ENCODE results near the gene AGO1. TPM values are rescaled to one million over a fixed set of nuclear protein-coding genes. Genes with fewer than 3 reads are reported as not detected.
"Not testable (repeated sequence)": the region's sequence is repeated elsewhere in the genome, so short reads cannot be mapped to it uniquely, and the experiment has no call there.

The AGO1 gene
- total RNA-seq, 1 experiment from 2014 or later, result 36.2 TPM

GRCh38 chr1:35971601-35972000 lies 88.6 kb downstream of the AGO1 start:
- no peak for ATAC-seq
- BruUV-seq (replicated peaks), result no TSS peak
- Histone ChIP-seq H3K9me3 (ENCODE audit: control insufficient read depth in 1 of 2, insufficient read depth in 1 of 2, low read depth in 1 of 2, low read length in 2 of 2) (no peaks in the 10 kb centered on the region), H3K4me2 (ENCODE audit: low read length) (no peak overlapping the region), H2AFZ (ENCODE audit: low read depth, low read length, poor library complexity, severe bottlenecking) (no peak overlapping the region), H3K79me2 (ENCODE audit: insufficient read depth, low read length) (peaks cover 18% of the 10 kb centered on the region), H3K4me1 (ENCODE audit: control insufficient read depth in 1 of 2, insufficient read depth in 2 of 2, low read length in 2 of 2) (no peaks in the 10 kb centered on the region), H3K36me3 (ENCODE audit: control insufficient read depth in 1 of 2, insufficient read depth in 2 of 2, low read length in 2 of 2) (peaks cover 0 to 2% of the 10 kb centered on the region in 2 experiments; a peak in 1 of 4 replicates), H3K4me3 (replicated peaks in 1 of 2; ENCODE audit: low read depth in 1 of 2, low read length in 2 of 2) (no peak overlapping the region), H3K9me2 (ENCODE audit: insufficient read depth) (no peaks in the 10 kb centered on the region), H4K20me1 (ENCODE audit: insufficient read depth) (no peaks in the 10 kb centered on the region; the same call in 1 of the 2 replicates), H3K27ac (ENCODE audit: low read depth, low read length) (no peak overlapping the region), H3K27me3 (ENCODE audit: insufficient read depth, low read length) (no peaks in the 10 kb centered on the region), H3K9ac (ENCODE audit: low read length) (no peak overlapping the region)
- intact Hi-C loops (cut with micrococcal nuclease), result no loop called here
- CTCF ChIA-PET, result no interaction called here
- DNase-seq (ENCODE audit: low read depth, low spot score), result no peak
- no peak for TF ChIP-seq EGR1 (IDR thresholded peaks at IDR 0.05; ENCODE audit: low read depth)
- TF ChIP-seq, protein P1, sequence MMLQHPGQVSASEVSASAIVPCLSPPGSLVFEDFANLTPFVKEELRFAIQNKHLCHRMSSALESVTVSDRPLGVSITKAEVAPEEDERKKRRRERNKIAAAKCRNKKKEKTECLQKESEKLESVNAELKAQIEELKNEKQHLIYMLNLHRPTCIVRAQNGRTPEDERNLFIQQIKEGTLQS (IDR thresholded peaks at IDR 0.05), result no peak
- TF ChIP-seq JUND (IDR thresholded peaks at IDR 0.05), result no peak
- TF ChIP-seq ZBTB33 (IDR thresholded peaks at IDR 0.05; ENCODE audit: extremely low read depth, insufficient replicate concordance, low read length), result no peak
- TF ChIP-seq CBX3 (IDR thresholded peaks at IDR 0.05; ENCODE audit: low read depth), result no peak
- TF ChIP-seq TCF7L2 (IDR thresholded peaks at IDR 0.05; ENCODE audit: borderline replicate concordance, extremely low read depth, insufficient read depth, insufficient read length), result no peak
- TF ChIP-seq EZH2phosphoT487 (IDR thresholded peaks at IDR 0.05; ENCODE audit: borderline replicate concordance), result no peak
- TF ChIP-seq SRF (IDR thresholded peaks at IDR 0.05; ENCODE audit: low read depth), result no peak
- POLR2A ChIA-PET, result no interaction called here
- RAD21 ChIA-PET (ENCODE audit: low non-redundant PET in 1 of 2, low total read pairs in 2 of 2, uncharacterized antibody in 2 of 2, unreplicated experiment in 2 of 2), result no interaction called here

- BruUV-seq (replicated peaks); H3K36me3 ChIP-seq (ENCODE audit: control insufficient read depth in 1 of 2, insufficient read depth in 2 of 2, low read length in 2 of 2); H3K4me2 ChIP-seq (ENCODE audit: low read length); H3K4me1 ChIP-seq (ENCODE audit: control insufficient read depth in 1 of 2, insufficient read depth in 2 of 2, low read length in 2 of 2); DNase-seq (ENCODE audit: low read depth, low spot score); H2AFZ ChIP-seq (ENCODE audit: low read depth, low read length, poor library complexity, severe bottlenecking); H3K9me2 ChIP-seq (ENCODE audit: insufficient read depth); H4K20me1 ChIP-seq (ENCODE audit: insufficient read depth); POLR2A ChIA-PET; H3K9ac ChIP-seq (ENCODE audit: low read length); RAD21 ChIA-PET (ENCODE audit: low non-redundant PET in 1 of 2, low total read pairs in 2 of 2, uncharacterized antibody in 2 of 2, unreplicated experiment in 2 of 2); CTCF ChIA-PET; H3K27ac ChIP-seq (ENCODE audit: low read depth, low read length); H3K27me3 ChIP-seq (ENCODE audit: insufficient read depth, low read length); intact Hi-C loops (cut with micrococcal nuclease); H3K4me3 ChIP-seq (replicated peaks in 1 of 2; ENCODE audit: low read depth in 1 of 2, low read length in 2 of 2); H3K9me3 ChIP-seq (ENCODE audit: control insufficient read depth in 1 of 2, insufficient read depth in 1 of 2, low read depth in 1 of 2, low read length in 2 of 2); ATAC-seq: not testable (repeated sequence)
- H3K79me2 ChIP-seq (ENCODE audit: insufficient read depth, low read length), result peaks cover 18% of the 10 kb centered on the region
Measured at GRCh38 chr1:35972631-35973030, 89.6 kb downstream of the AGO1 start.

Data from HCT116 (cell line).